C4-2B (cell line): ENCODE measurements around the gene C11orf21.

ENCODE experiments used
- CTCF ChIP-seq: fragments of 450-650 bp; conservative IDR thresholded peaks from 2 replicates; pipeline ENCODE4 v1.5.1; 2017; ENCODE audit warnings: mild to moderate bottlenecking
- ZFX ChIP-seq: fragments of 450-650 bp; IDR thresholded peaks from 2 replicates; pipeline ENCODE4 v1.6.1; 2017

GRCh38 chr11:2345050-2345449 lies 43.3 kb upstream of the C11orf21 start:
- TF ChIP-seq CTCF (no peak), ZFX (no peak)
